HepG2 (cell line): ENCODE measurements around the gene SPOPL.

Experiments
- CTCF ChIP-seq: sonication (generic); formaldehyde crosslinking; IDR thresholded peaks from 2 replicates; pipeline ENCODE4 v1.5.0; 2020; ENCODE audit warnings: mild to moderate bottlenecking, missing genetic modification reagents, moderate library complexity
- NR3C1 ChIP-seq: sonication (generic); formaldehyde crosslinking; IDR thresholded peaks from 2 replicates; pipeline ENCODE4 v1.4.0; 2020; ENCODE audit warnings: missing genetic modification reagents
- PHF8 ChIP-seq: sonication (generic); formaldehyde crosslinking; IDR thresholded peaks from 2 replicates; pipeline ENCODE4 v1.5.0; 2020; ENCODE audit warnings: missing genetic modification reagents
- PRDM15 ChIP-seq: sonication (generic); formaldehyde crosslinking; IDR thresholded peaks from 2 replicates; pipeline ENCODE4 v1.4.0; 2020; ENCODE audit warnings: missing genetic modification reagents
- SP1 ChIP-seq, 2 experiments: fragments of 450-650 bp in 1 of 2; sonication (generic) in 1 of 2; formaldehyde crosslinking in 1 of 2; IDR thresholded peaks; 2 replicates each; pipeline versions ENCODE4 v1.4.0 to v1.6.1; 2016 to 2020; ENCODE audit warnings: missing genetic modification reagents in 1 of 2
- SP5 ChIP-seq: IDR thresholded peaks from 2 replicates; pipeline ENCODE4 v1.6.1; 2016; ENCODE audit warnings: low read depth, borderline replicate concordance
- ZFP36 ChIP-seq: fragments of 150-350 bp; IDR thresholded peaks from 2 replicates; pipeline ENCODE4 v1.6.1; 2018; ENCODE audit warnings: borderline replicate concordance, low read length, low read depth; ENCODE audit not compliant: partially characterized antibody
- ZZZ3 ChIP-seq: sonication (generic); formaldehyde crosslinking; IDR thresholded peaks from 2 replicates; pipeline ENCODE4 v1.4.0; 2020; ENCODE audit warnings: missing genetic modification reagents, mild to moderate bottlenecking, borderline replicate concordance

GRCh38 chr2:138499684-138500083 is 1.9 kb upstream of the SPOPL start:
- TF ChIP-seq PHF8 (CRISPR knock-in tag) (no peak), PRDM15 (CRISPR knock-in tag) (no peak), SP1 (IDR thresholded peaks at IDR 0.05) (no peak), SP1 (CRISPR knock-in tag; IDR thresholded peaks at IDR 0.05) (no peak), CTCF (CRISPR knock-in tag) (no peak), ZFP36 (no peak), ZZZ3 (CRISPR knock-in tag) (no peak), SP5 (CRISPR knock-in tag) (no peak), NR3C1 (CRISPR knock-in tag) (no peak)
